PC-9 (cell line): ENCODE results near the gene CRYZ.

Experiments
- CTCF ChIP-seq: fragments of 200-600 bp; sonication (generic); conservative IDR thresholded peaks from 2 replicates; pipeline ENCODE4 v1.6.1; 2017; ENCODE audit warnings: mixed run types, antibody characterized with exemption, mild to moderate bottlenecking, moderate library complexity
- EZH2 ChIP-seq: fragments of 200-600 bp; sonication (generic); IDR thresholded peaks from 2 replicates; pipeline ENCODE4 v1.8.0; 2017; ENCODE audit warnings: antibody characterized with exemption, low read depth

GRCh38 chr1:74733604-74734484, 994 bp upstream of the CRYZ start:
- TF ChIP-seq CTCF (peak; percentile 89), EZH2 (no peak)
